CD4-positive, alpha-beta T cell (primary cell): ENCODE results near the gene OTX1. TPM values are rescaled to one million over a fixed set of nuclear protein-coding genes. Genes with fewer than 3 reads are reported as not detected.
A peak's percentile ranks its signal among the peaks of the same experiment; 100 is the strongest.

Experiments
- ATAC-seq: fragments of 200-7000 bp; cut with Tn5 transposase; one replicate; pipeline ENCODE4 v1.10.0; 2022; ENCODE audit warnings: mild to moderate bottlenecking; ENCODE audit not compliant: poor library complexity
- CTCF ChIA-PET: fragments of 350-600 bp; sonication (Branson Sonifier 250); formaldehyde crosslinking; loops from one replicate; lab custom pipeline; 2021; ENCODE audit warnings: antibody characterized with exemption, inconsistent platforms; lab: Charles Lee
- POLR2A ChIA-PET: fragments of 350-600 bp; sonication (Branson Sonifier 250); formaldehyde crosslinking; loops from one replicate; lab custom pipeline; 2021; ENCODE audit warnings: antibody characterized with exemption, inconsistent platforms; lab: Charles Lee
- DNase-seq, 14 experiments: peaks; one replicate each; pipeline ENCODE4 v3.0.0-alpha.2; 2013 to 2020; ENCODE audit warnings: mixed read lengths in 2 of 14
- H3K27ac ChIP-seq, 2 donors: one replicate each; pipeline versions ENCODE4 v1.5.1 to v1.7.0; 2013; ENCODE audit warnings: low read length in 2 of 2, low read depth in 1 of 2, mild to moderate bottlenecking in 1 of 2
- H3K27me3 ChIP-seq, 2 experiments: 1 replicate in 1 of 2; 2 replicates in 1 of 2; pipeline versions ENCODE4 v1.6.1 to v1.7.0; 2013; ENCODE audit warnings: low read length in 2 of 2, control low read depth in 1 of 2, mild to moderate bottlenecking in 1 of 2, moderate library complexity in 1 of 2; ENCODE audit not compliant: insufficient read depth in 2 of 2, control insufficient read depth in 1 of 2
- H3K36me3 ChIP-seq: one replicate; pipeline ENCODE4 v1.6.1; 2013; ENCODE audit warnings: low read length, control low read depth; ENCODE audit not compliant: insufficient read depth
- H3K4me1 ChIP-seq: one replicate; pipeline ENCODE4 v1.6.1; 2013; ENCODE audit warnings: low read length, control low read depth; ENCODE audit not compliant: insufficient read depth
- H3K4me3 ChIP-seq: one replicate; pipeline ENCODE4 v1.5.1; 2013; ENCODE audit warnings: mild to moderate bottlenecking, low read length, moderate library complexity
- H3K9me3 ChIP-seq, 2 experiments: 1 replicate in 1 of 2; 2 replicates in 1 of 2; pipeline versions ENCODE4 v1.6.1 to v1.7.0; 2013; ENCODE audit warnings: low read length in 2 of 2, mild to moderate bottlenecking in 2 of 2, control low read depth in 1 of 2, moderate library complexity in 1 of 2; ENCODE audit not compliant: control insufficient read depth in 1 of 2, insufficient read depth in 1 of 2
- H3K27ac Mint-ChIP-seq: one replicate; pipeline ENCODE4 v1.8.0; 2020; ENCODE audit warnings: mixed read lengths
- H3K27me3 Mint-ChIP-seq: one replicate; pipeline ENCODE4 v1.8.0; 2021; ENCODE audit warnings: mixed read lengths
- H3K36me3 Mint-ChIP-seq: one replicate; pipeline ENCODE4 v1.8.0; 2021; ENCODE audit warnings: low read depth, mixed read lengths
- H3K4me1 Mint-ChIP-seq: one replicate; pipeline ENCODE4 v1.8.0; 2021; ENCODE audit warnings: low read depth, mixed read lengths
- H3K4me3 Mint-ChIP-seq: one replicate; pipeline ENCODE4 v1.8.0; 2020; ENCODE audit warnings: mild to moderate bottlenecking, mixed read lengths
- H3K9me3 Mint-ChIP-seq: one replicate; pipeline ENCODE4 v1.8.0; 2020; ENCODE audit warnings: mixed read lengths
- CTCF ChIP-seq: fragments of 200-600 bp; IDR thresholded peaks from one replicate; pipeline ENCODE4 v1.8.0; 2022; ENCODE audit warnings: antibody characterized with exemption, mild to moderate bottlenecking
- intact Hi-C, 2 experiments: fragments of 100-400 bp; cut with DNase I in 1 of 2; cut with micrococcal nuclease in 1 of 2; formaldehyde crosslinking; loops; one replicate each; pipeline versions ENCODE4 v1.15.1 to v1.9.0; 2023 to 2025; cut with DNase I, micrococcal nuclease
- total RNA-seq, 174 experiments: library from RNA in 2 of 174; stranded (reverse) in 2 of 174; gene quantifications; one replicate each; pipeline ENCODE4 v1.2.3 and lab custom pipeline; 2021 to 2026

Gene OTX1
- total RNA-seq, 2 experiments from 2014 or later: not detected

DNA sequence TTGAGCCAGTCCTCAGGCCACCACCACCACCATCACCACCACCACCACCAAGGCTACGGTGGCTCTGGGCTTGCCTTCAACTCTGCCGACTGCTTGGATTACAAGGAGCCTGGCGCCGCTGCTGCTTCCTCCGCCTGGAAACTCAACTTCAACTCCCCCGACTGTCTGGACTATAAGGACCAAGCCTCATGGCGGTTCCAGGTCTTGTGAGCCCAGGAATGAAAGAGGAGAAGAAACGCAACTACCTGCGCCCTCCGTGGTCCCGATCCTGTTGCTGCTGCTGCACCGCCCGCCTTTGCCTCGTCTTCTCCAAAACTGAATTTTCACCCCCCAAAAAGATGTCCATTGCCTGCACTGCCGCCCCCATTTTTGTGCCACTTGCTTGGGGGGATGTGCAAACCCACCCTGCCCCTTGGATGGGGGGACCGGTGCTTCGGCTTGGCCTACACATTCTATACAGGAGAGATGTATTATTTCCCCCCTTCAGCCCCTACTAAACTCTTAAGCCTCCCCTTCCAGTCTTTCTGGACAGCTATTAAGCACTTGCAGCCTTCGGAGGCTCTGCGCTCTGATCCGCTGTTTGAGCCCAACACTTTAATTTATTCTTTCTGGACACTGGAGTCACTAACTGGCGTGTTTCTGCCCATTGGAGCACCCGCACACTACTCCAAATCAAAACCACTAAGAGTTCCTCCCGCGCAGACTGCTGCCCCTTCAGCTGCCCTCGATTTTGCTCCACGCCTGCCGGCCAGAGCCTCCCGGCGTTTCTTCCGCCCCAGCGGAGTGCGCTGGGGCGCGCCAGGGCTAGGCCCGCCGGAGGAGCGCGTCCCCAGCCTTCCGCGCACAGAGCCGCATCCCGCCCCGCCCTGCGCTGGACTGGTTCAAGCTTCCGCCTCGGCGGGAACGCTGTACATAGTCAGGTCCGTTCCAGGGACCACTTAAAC is 5.7 kb downstream of the OTX1 start:
- peak overlapping the region; percentile 66 for H3K4me3 Mint-ChIP-seq
- Histone ChIP-seq H3K4me3 (no peak overlapping the region), H3K4me1 (peaks cover 83% of the 10 kb centered on the region), H3K9me3 (peaks cover 0 to 74% of the 10 kb centered on the region in 2 experiments), H3K27ac (no peak overlapping the region), H3K36me3 (no peaks in the 10 kb centered on the region), H3K27me3 (peaks cover 81 to 93% of the 10 kb centered on the region in 2 experiments)
- peaks cover 62% of the 10 kb centered on the region for H3K4me1 Mint-ChIP-seq
- TF ChIP-seq CTCF: no peak
- POLR2A ChIA-PET: no interaction called here
- DNase-seq: peak in 2 of 14 experiments; percentile 10 to 17
- H3K36me3 Mint-ChIP-seq: no peaks in the 10 kb centered on the region
- H3K9me3 Mint-ChIP-seq: no peaks in the 10 kb centered on the region
- no peak overlapping the region for H3K27ac Mint-ChIP-seq
- CTCF ChIA-PET: no interaction called here
- no peak for ATAC-seq
- intact Hi-C loops: no loop called here
- peaks cover 82% of the 10 kb centered on the region for H3K27me3 Mint-ChIP-seq

DNA sequence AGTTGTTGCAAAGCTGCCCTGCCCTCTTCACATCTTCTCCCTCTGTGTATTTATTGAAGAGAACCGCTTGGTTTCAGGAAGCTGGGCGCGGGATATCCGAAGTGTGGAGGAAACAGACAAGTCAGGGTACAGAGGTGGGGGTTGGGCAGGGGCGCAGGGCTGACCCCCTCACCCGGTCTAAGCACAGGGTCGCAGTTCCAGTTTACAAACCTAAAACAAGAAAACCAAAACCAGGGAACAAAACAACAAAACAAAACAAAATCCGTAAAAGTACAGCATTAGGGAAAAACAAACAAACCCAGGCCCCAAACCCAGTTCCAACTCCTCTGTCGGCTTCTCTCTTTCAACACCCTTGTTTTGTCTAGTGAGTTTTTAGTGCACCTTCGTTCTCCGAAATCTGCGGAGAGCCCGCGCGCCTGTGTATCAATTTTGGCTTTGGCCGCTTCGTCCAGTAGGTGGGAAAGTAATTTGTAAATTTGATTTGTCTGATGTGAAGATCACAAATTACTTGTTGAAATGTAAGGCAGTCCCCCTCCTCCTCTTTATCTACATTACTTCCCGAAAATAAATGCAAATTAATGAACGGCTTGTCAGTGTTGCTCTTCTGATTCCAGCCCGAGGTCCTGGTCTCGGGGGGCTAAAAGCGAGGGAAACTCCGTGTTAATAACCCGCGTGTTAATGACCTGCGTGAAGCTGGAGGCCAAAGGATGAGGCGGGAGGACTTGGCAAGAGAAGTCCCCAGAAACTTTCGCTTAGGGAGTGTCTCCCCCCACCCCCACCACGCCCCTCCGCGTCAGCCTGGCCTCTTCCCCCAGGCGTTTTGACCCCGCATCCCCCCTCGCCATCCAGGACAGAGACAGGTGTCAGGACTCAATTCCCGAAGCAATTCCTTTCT is 6.9 kb downstream of the OTX1 start:
- H3K36me3 ChIP-seq: no peaks in the 10 kb centered on the region
- H3K27me3 Mint-ChIP-seq: peaks cover 87% of the 10 kb centered on the region
- CTCF ChIA-PET: no interaction called here
- peaks cover under 1% of the 10 kb centered on the region for H3K9me3 Mint-ChIP-seq
- peaks cover 72 to 92% of the 10 kb centered on the region in 2 experiments for H3K27me3 ChIP-seq
- intact Hi-C loops: no loop called here
- no peak overlapping the region for H3K4me3 ChIP-seq
- DNase-seq (peak in 1 of 14 experiments; percentile 10), ATAC-seq (no peak)
- no peaks in the 10 kb centered on the region for H3K36me3 Mint-ChIP-seq
- peaks cover 62% of the 10 kb centered on the region for H3K4me1 Mint-ChIP-seq
- H3K4me3 Mint-ChIP-seq: peak overlapping the region; percentile 58
- peaks cover 73% of the 10 kb centered on the region for H3K4me1 ChIP-seq
- no peak overlapping the region for H3K27ac ChIP-seq
- TF ChIP-seq CTCF: no peak
- H3K27ac Mint-ChIP-seq: no peak overlapping the region
- H3K9me3 ChIP-seq: peaks cover 1 to 66% of the 10 kb centered on the region in 2 experiments
- POLR2A ChIA-PET: no interaction called here

DNA sequence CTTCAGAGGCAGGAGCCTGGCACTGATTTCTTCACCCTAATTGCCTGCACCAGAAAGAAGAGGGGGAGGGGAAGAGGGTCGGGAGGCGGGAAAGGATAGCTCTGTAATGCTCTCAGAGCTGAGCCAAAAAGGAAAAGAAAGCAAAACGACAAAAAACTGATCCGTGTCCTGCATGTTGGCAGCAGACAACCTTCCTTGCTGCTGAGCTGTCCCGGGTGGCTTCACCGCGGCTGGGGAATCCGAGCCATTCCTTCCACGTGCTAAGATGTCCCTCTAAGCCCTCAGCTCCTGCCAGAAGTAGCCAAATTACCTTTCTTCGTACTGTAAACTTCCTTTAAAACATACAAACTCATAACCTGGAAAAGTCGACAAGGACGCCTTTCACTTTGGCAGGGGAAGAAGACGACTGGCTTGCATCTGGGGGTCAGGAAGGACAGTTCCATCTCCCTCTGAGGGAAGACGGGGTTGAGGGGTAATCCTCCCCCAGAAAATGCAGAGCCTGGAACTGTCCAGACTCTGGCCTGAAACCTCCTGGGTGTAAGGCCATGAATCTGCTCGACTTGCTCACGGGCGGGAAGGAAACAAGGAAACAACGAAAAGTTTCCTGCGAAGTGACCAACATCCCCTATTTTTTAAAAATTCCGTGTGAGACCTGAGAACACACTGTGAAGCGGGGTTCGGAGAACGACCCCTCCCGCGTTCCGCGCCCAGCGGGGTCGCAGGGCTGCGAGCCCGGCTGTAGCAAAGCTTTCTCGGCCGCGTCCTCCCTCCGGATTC is 7.7 kb downstream of the OTX1 start:
- Mint-ChIP-seq H3K36me3 (no peaks in the 10 kb centered on the region), H3K4me3 (peak overlapping the region; percentile 58), H3K27me3 (peaks cover 86% of the 10 kb centered on the region), H3K27ac (no peak overlapping the region), H3K4me1 (peaks cover 58% of the 10 kb centered on the region), H3K9me3 (peaks cover 3% of the 10 kb centered on the region)
- ChIA-PET POLR2A (no interaction called here), CTCF (no interaction called here)
- peak in 1 of 14 experiments; percentile 7 for DNase-seq
- no peak for TF ChIP-seq CTCF
- Histone ChIP-seq H3K36me3 (no peaks in the 10 kb centered on the region), H3K4me3 (no peak overlapping the region), H3K4me1 (peaks cover 66% of the 10 kb centered on the region), H3K27ac (no peak overlapping the region), H3K27me3 (peaks cover 64 to 92% of the 10 kb centered on the region in 2 experiments), H3K9me3 (peaks cover 3 to 59% of the 10 kb centered on the region in 2 experiments)
- intact Hi-C loops: no loop called here
- ATAC-seq: no peak
